ENCODE data around the gene P2RX6. TPM values are rescaled to one million over a fixed set of nuclear protein-coding genes. Genes with fewer than 3 reads are reported as not detected.
A peak's percentile ranks its signal among the peaks of the same experiment; 100 is the strongest.

P2RX6 gene
- total and polyA plus RNA-seq, 9 of the 15 experiments (the other 6 are each of a cell fraction or from before 2014, with no cell fraction given), result 0.01 to 3.9 (median 1.5) TPM; not detected in 1

DNA sequence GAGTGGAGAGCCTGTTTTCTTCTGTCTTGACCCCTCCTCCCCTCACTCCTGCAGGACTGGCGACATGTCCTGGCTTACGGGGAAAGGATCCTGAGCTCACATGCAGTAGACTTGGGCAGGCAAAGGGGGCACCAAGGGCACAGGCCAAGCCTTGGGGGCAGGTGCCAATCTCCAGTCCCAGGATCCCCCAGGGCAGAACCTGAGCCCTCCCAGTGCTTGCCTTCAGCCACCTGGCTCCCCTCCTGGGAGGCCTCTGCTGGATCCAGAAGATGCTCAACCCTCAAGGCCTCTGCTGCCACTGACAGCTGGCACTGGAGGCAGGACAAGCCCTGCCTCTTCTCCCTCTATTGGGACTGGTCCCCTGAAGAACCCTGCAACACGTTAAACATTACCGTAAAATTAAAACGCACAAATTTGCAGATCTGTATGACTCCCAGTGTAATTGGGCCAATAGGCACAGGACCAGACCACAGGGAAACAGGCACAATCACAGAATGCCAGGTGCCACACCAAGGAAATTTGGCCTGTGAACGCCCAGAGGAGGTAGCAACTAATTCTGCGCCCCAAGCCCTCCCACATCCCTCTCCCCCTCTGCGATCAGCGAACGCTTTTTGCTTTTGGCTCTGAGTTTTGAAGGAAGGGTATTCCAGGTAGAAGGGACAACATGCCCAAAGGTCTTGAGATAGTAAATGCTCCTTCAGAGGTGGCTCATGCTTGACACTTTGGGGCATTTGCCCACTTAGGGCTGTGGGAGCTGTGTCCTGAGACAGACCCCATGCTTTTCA is 33.8 kb upstream of the P2RX6 start (continued):
- TF ChIP-seq PRDM10 (IDR thresholded peaks at IDR 0.05; ENCODE audit: partially characterized antibody) (no peak), NUFIP1 (IDR thresholded peaks at IDR 0.05; ENCODE audit: partially characterized antibody) (no peak), TAF9B (IDR thresholded peaks at IDR 0.05; ENCODE audit: partially characterized antibody) (no peak), ZNF133 (CRISPR knock-in tag; IDR thresholded peaks at IDR 0.05) (peak; percentile 8; the same call in 1 of the 2 replicates), RFX7 (CRISPR knock-in tag; IDR thresholded peaks at IDR 0.05) (peak; percentile 71; the same call in 1 of the 2 replicates), NR1H2 (CRISPR knock-in tag; IDR thresholded peaks at IDR 0.05) (no peak), ZBTB1 (CRISPR knock-in tag; IDR thresholded peaks at IDR 0.05; ENCODE audit: borderline replicate concordance, low read depth) (no peak), RFX5 (IDR thresholded peaks at IDR 0.05; ENCODE audit: low read depth, low read length) (no peak), ZNF212 (CRISPR knock-in tag; IDR thresholded peaks at IDR 0.05) (no peak), BCL6 (CRISPR knock-in tag; IDR thresholded peaks at IDR 0.05) (no peak), EWSR1 (IDR thresholded peaks at IDR 0.05; ENCODE audit: borderline replicate concordance, low read depth, partially characterized antibody) (no peak), FOS (IDR thresholded peaks at IDR 0.05; ENCODE audit: extremely low read depth, insufficient read length) (no peak), PHB (CRISPR knock-in tag; IDR thresholded peaks at IDR 0.05) (no peak), DNMT1 (IDR thresholded peaks at IDR 0.05) (no peak), CAMTA2 (CRISPR knock-in tag; conservative IDR thresholded peaks at IDR 0.05) (no peak), ZNF134 (CRISPR knock-in tag; conservative IDR thresholded peaks at IDR 0.05) (no peak), RAD21 (CRISPR knock-in tag; conservative IDR thresholded peaks at IDR 0.05 in 1 of 2, IDR thresholded peaks at IDR 0.05 in 1 of 2) (no peak), ZNF507 (tag; conservative IDR thresholded peaks at IDR 0.05) (no peak), SRSF7 (optimal IDR thresholded peaks at IDR 0.05; ENCODE audit: low read depth, low read length) (no peak), PHF20 (IDR thresholded peaks at IDR 0.05; ENCODE audit: partially characterized antibody) (no peak), TRIM28 (IDR thresholded peaks at IDR 0.05) (no peak), CHD4 (IDR thresholded peaks at IDR 0.05; ENCODE audit: insufficient read depth, insufficient replicate concordance, low read depth, low read length, poor library complexity, severe bottlenecking) (peak; percentile 19)
- TF ChIP-seq, protein P1, sequence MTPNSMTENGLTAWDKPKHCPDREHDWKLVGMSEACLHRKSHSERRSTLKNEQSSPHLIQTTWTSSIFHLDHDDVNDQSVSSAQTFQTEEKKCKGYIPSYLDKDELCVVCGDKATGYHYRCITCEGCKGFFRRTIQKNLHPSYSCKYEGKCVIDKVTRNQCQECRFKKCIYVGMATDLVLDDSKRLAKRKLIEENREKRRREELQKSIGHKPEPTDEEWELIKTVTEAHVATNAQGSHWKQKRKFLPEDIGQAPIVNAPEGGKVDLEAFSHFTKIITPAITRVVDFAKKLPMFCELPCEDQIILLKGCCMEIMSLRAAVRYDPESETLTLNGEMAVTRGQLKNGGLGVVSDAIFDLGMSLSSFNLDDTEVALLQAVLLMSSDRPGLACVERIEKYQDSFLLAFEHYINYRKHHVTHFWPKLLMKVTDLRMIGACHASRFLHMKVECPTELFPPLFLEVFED (CRISPR knock-in tag; conservative IDR thresholded peaks at IDR 0.05), result no peak
- TF ChIP-seq, protein P2, sequence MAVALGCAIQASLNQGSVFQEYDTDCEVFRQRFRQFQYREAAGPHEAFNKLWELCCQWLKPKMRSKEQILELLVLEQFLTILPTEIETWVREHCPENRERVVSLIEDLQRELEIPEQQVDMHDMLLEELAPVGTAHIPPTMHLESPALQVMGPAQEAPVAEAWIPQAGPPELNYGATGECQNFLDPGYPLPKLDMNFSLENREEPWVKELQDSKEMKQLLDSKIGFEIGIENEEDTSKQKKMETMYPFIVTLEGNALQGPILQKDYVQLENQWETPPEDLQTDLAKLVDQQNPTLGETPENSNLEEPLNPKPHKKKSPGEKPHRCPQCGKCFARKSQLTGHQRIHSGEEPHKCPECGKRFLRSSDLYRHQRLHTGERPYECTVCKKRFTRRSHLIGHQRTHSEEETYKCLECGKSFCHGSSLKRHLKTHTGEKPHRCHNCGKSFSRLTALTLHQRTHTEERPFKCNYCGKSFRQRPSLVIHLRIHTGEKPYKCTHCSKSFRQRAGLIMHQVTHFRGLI (CRISPR knock-in tag; IDR thresholded peaks at IDR 0.05), result 0 out of 2 replicates have a peak, but pooled peaks have one; percentile 20

Data from K562 (cell line).